H1 (cell line): ENCODE results near the gene CBLC. TPM values are rescaled to one million over a fixed set of nuclear protein-coding genes. Genes with fewer than 3 reads are reported as not detected.
A peak's percentile ranks its signal among the peaks of the same experiment; 100 is the strongest.

Experiments used
- CHD2 ChIP-seq: IDR thresholded peaks from 2 replicates; pipeline ENCODE4 v1.6.1; 2012; ENCODE audit warnings: low read length, improper control_type of control experiment
- CHD7 ChIP-seq: fragments of 300-600 bp; sonication (generic); IDR thresholded peaks from 2 replicates; pipeline ENCODE4 v1.7.1; 2012; ENCODE audit warnings: low read length, moderate library complexity, mild to moderate bottlenecking, inconsistent platforms; ENCODE audit not compliant: insufficient replicate concordance
- CREB1 ChIP-seq: IDR thresholded peaks from 2 replicates; pipeline ENCODE4 v1.6.1; 2012; ENCODE audit warnings: inconsistent platforms
- E2F6 ChIP-seq: IDR thresholded peaks from 2 replicates; pipeline ENCODE4 v1.6.1; 2012; ENCODE audit warnings: inconsistent platforms
- GABPA ChIP-seq: IDR thresholded peaks from 2 replicates; pipeline ENCODE4 v1.6.1; 2011; ENCODE audit warnings: mild to moderate bottlenecking, low read length, moderate library complexity, borderline replicate concordance; ENCODE audit not compliant: insufficient read depth
- RBBP5 ChIP-seq: IDR thresholded peaks from 2 replicates; pipeline ENCODE4 v1.7.1; 2012; ENCODE audit warnings: low read depth, mild to moderate bottlenecking, inconsistent platforms, low read length, moderate library complexity, borderline replicate concordance
- TAF7 ChIP-seq: optimal IDR thresholded peaks from 2 replicates; pipeline ENCODE3; 2011; ENCODE audit warnings: low read depth, mild to moderate bottlenecking, inconsistent platforms, low read length, moderate library complexity, borderline replicate concordance
- TBP ChIP-seq: IDR thresholded peaks from 2 replicates; pipeline ENCODE4 v1.6.1; 2011; ENCODE audit warnings: low read depth, low read length, improper control_type of control experiment
- polyA plus RNA-seq, 7 experiments: library from polyadenylated mRNA; depleted of rRNA in 3 of 7; stranded (reverse) in 5 of 7; unstranded in 2 of 7; fragments of >200 nt in 5 of 7; fragments of 200-250 nt in 2 of 7; gene quantifications; 1 replicate in 5 of 7; 2 replicates in 1 of 7; 4 replicates in 1 of 7; pipeline versions ENCODE4 v1.2.1 to v1.2.3, GENCODE V29; 2011 to 2013; ENCODE audit warnings: missing spikeins in 2 of 7, mixed read lengths in 2 of 7
- total RNA-seq: library from RNA; stranded (reverse); fragmentation: NEBNext Ultra II Directional; extraction: Animal tissue kit (Norgen Biotek cat#: 25700); gene quantifications from 2 replicates; pipeline ENCODE4 v1.2.1, GENCODE V29; 2021
- TF ChIP-seq, protein P1 (sequence below): IDR thresholded peaks from 2 replicates; pipeline ENCODE4 v1.6.1; 2011; ENCODE audit warnings: low read depth, mild to moderate bottlenecking, low read length; ENCODE audit not compliant: insufficient read depth

CBLC gene
- total and polyA plus RNA-seq, 2 of the 8 experiments (the other 6 are each of a cell fraction or from before 2014, with no cell fraction given) = 17.4 to 35.7 TPM

DNA sequence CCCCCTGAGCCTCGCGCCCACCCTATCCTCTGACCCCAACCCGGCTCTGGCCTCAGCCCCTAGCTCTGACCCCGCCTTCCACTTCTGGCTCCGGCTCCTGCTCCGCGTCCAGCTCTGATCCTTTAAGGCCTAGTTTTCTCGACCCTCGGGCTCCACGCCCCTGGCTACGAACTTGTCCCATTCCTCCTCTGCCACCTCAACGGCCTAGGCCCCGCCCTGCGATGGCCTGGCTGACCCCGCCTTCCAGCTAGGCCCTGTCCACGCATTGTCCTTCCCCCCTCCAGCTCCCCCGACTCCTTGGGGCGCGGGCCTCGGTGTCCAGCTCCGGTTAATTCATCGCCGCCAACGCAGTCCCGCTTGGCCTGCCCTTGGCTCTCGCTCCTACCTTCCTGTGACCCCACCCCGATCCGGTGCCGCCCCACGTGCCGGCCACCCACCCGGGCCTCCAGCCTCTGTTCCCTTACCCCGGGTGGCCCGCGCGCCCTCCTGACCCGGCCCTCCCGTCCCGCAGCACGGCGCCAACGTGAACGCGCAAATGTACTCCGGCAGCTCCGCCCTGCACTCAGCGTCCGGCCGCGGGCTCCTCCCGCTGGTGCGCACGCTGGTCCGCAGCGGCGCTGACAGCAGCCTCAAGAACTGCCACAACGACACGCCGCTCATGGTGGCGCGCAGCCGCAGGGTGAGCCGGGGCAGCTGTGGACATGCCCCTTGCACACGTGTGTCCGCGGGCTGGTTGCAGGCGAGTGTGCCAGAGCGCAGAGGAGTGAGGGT is 19.8 kb upstream of the CBLC start (continued):
- TF ChIP-seq TBP (no peak), CREB1 (peak; percentile 53), CHD7 (no peak), CHD2 (no peak), E2F6 (peak; percentile 54; the same call in 1 of the 2 replicates), GABPA (no peak; the same call in 1 of the 2 replicates), TAF7 (no peak), RBBP5 (no peak)
- TF ChIP-seq, protein P1, sequence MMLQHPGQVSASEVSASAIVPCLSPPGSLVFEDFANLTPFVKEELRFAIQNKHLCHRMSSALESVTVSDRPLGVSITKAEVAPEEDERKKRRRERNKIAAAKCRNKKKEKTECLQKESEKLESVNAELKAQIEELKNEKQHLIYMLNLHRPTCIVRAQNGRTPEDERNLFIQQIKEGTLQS = no peak
